SH-SY5Y (cell line): Measurements from ENCODE around the gene SLC6A11.

Source experiments
- GATA2 ChIP-seq: IDR thresholded peaks from 2 replicates; pipeline ENCODE4 v1.6.1; 2011; ENCODE audit warnings: mild to moderate bottlenecking, low read depth, low read length
- GATA3 ChIP-seq: IDR thresholded peaks from 2 replicates; pipeline ENCODE4 v1.6.1; 2011; ENCODE audit warnings: low read depth, mild to moderate bottlenecking, low read length, moderate library complexity

DNA sequence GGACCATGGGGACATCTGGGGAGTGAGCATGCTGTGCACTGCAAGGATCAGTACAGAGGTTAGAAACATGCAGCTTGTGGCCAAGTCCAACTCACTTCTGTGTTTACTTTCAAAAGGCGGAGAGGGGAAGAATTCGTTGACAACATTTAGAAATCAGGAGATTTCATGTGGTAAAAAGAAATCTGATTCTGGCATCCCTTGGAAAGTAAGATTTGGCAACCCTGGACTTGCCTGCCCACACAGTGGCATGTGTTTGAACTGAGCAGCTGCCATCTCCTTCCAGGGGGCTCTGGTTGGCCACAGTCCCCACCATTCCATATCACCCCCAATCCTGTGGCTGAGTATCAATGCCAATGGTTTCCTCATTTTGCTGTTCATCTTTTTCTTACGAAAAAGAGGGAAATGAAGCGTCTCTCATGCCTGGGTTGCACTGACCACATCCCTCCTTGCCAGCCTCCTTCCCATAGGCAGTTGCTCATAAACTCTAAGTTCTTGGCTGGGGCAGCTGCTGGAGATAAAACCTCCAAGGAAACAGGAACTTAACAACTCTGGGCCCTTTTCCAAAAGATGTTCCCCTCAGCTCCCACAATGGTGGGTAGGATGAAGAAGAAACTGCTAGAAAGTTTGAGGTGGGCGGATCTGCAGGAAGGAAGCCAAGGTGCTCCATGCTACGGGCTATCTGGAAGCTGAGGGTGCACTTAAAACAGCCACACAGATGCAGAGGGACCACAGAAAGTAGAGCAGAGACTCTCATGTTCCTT, 29.2 kb downstream of the SLC6A11 start:
- no peak for TF ChIP-seq GATA3
- no peak for TF ChIP-seq GATA2
